ENCODE data around the gene CUX1.

The CUX1 gene

GRCh38 chr7:102244601-102245000 is 427.2 kb downstream of the CUX1 start (continued):
- TF ChIP-seq ZBTB1 (tag by site-specific recombination; IDR thresholded peaks at IDR 0.05) = no peak
- TF ChIP-seq HOXA7 (CRISPR knock-in tag; IDR thresholded peaks at IDR 0.05; ENCODE audit: borderline replicate concordance) = no peak

GRCh38 chr7:102248081-102248455 is 430.6 kb downstream of the CUX1 start:
- no peak for TF ChIP-seq ZNF670 (tag by site-specific recombination; IDR thresholded peaks at IDR 0.05; ENCODE audit: low read depth)
- no peak for TF ChIP-seq PRDM10 (tag by site-specific recombination; IDR thresholded peaks at IDR 0.05)
- no peak for TF ChIP-seq ZNF645 (tag by site-specific recombination; IDR thresholded peaks at IDR 0.05)
- TF ChIP-seq ZNF660 (tag by site-specific recombination; IDR thresholded peaks at IDR 0.05) = no peak
- TF ChIP-seq ZNF366 (tag by site-specific recombination; conservative IDR thresholded peaks at IDR 0.05) = no peak
- TF ChIP-seq ZNF513 (tag by site-specific recombination; IDR thresholded peaks at IDR 0.05) = no peak
- no peak for TF ChIP-seq ZNF37A (tag by site-specific recombination; IDR thresholded peaks at IDR 0.05)
- TF ChIP-seq ZNF391 (tag by site-specific recombination; IDR thresholded peaks at IDR 0.05; ENCODE audit: borderline replicate concordance, low read depth) = no peak
- TF ChIP-seq RBAK (tag by site-specific recombination; IDR thresholded peaks at IDR 0.05) = no peak
- no peak for TF ChIP-seq GLI4 (tag by site-specific recombination; IDR thresholded peaks at IDR 0.05)
- no peak for TF ChIP-seq BCL6B (tag by site-specific recombination; IDR thresholded peaks at IDR 0.05)
- no peak for TF ChIP-seq GLI2 (tag by site-specific recombination; IDR thresholded peaks at IDR 0.05; ENCODE audit: borderline replicate concordance, low read depth)
- TF ChIP-seq ZNF473 (tag by site-specific recombination; IDR thresholded peaks at IDR 0.05) = no peak
- TF ChIP-seq ZFP3 (tag by site-specific recombination; IDR thresholded peaks at IDR 0.05; ENCODE audit: low read depth) = no peak
- no peak for TF ChIP-seq SALL2 (tag by site-specific recombination; IDR thresholded peaks at IDR 0.05; ENCODE audit: borderline replicate concordance)
- no peak for TF ChIP-seq ATF2 (tag by site-specific recombination; IDR thresholded peaks at IDR 0.05; ENCODE audit: low read depth)
- TF ChIP-seq KLF10 (tag by site-specific recombination; IDR thresholded peaks at IDR 0.05) = no peak
- ChIA-PET CTCF (no interaction called here), POLR2A (no interaction called here)
- Histone ChIP-seq H3K4me1 (ENCODE audit: control insufficient read depth, insufficient read depth, low read length) (no peaks in the 10 kb centered on the region), H3K36me3 (ENCODE audit: control insufficient read depth in 2 of 2, insufficient read depth in 1 of 2, low read length in 2 of 2) (no peaks in the 10 kb centered on the region; a peak in 1 of 3 replicates), H3K9me3 (ENCODE audit: control insufficient read depth, insufficient read depth, low read depth, low read length) (no peaks in the 10 kb centered on the region), H3K4me3 (ENCODE audit: low read depth, low read length) (no peak overlapping the region), H3K27ac (ENCODE audit: extremely low read depth, low read depth, low read length) (no peak overlapping the region)
